Measurements from ENCODE around the gene CST1.

DNA sequence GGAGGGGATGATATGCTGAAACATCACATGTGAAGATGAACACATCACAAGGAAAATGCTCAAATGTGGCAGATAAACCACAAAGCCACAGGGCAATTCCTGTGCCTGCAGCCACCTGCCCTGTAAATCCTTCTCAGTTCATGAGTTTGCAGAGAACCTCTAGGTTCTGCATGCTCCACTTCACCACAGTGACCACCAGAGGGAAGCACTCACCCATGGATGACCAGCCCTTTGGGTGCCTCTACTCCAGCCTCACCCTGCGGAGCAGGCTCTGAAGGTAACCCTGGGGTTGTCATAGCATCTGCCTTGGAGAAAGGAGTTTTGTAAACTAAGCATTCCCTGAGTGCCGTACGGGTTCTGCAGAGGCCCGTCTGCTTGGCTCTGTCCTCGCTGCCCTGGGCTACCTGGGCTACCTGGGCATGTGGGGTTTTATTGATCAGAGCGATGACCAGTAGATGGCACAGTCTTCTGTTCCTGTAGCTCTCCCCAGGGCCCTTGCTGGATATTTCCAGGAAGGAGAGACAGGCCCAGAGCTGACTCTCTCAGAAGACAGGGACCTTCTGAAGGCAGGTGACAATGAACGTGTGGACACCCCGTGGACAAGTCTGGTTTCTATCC, 31.7 kb upstream of the CST1 start:
- TF ChIP-seq, protein P1, sequence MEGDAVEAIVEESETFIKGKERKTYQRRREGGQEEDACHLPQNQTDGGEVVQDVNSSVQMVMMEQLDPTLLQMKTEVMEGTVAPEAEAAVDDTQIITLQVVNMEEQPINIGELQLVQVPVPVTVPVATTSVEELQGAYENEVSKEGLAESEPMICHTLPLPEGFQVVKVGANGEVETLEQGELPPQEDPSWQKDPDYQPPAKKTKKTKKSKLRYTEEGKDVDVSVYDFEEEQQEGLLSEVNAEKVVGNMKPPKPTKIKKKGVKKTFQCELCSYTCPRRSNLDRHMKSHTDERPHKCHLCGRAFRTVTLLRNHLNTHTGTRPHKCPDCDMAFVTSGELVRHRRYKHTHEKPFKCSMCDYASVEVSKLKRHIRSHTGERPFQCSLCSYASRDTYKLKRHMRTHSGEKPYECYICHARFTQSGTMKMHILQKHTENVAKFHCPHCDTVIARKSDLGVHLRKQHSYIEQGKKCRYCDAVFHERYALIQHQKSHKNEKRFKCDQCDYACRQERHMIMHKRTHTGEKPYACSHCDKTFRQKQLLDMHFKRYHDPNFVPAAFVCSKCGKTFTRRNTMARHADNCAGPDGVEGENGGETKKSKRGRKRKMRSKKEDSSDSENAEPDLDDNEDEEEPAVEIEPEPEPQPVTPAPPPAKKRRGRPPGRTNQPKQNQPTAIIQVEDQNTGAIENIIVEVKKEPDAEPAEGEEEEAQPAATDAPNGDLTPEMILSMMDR (IDR thresholded peaks at IDR 0.05) = no peak
- TF ChIP-seq POLR2A (IDR thresholded peaks at IDR 0.05) = no peak

Data from lower leg skin (tissue), 3 donors.